Activated naive CD8-positive, alpha-beta T cell (primary cell): ENCODE measurements around the gene ODF2L.

ENCODE experiments used
- H3K27ac Mint-ChIP-seq: one replicate; pipeline ENCODE4 v1.8.0; 2021; ENCODE audit warnings: mixed read lengths
- H3K27me3 Mint-ChIP-seq: one replicate; pipeline ENCODE4 v1.8.0; 2021; ENCODE audit warnings: mixed read lengths
- H3K36me3 Mint-ChIP-seq: one replicate; pipeline ENCODE4 v1.8.0; 2021; ENCODE audit warnings: mixed read lengths
- H3K4me1 Mint-ChIP-seq: one replicate; pipeline ENCODE4 v1.8.0; 2021; ENCODE audit warnings: low read depth, mixed read lengths
- H3K4me3 Mint-ChIP-seq: one replicate; pipeline ENCODE4 v1.8.0; 2021; ENCODE audit warnings: mild to moderate bottlenecking, mixed read lengths
- H3K9me3 Mint-ChIP-seq: one replicate; pipeline ENCODE4 v1.8.0; 2021; ENCODE audit warnings: low read depth, mixed read lengths

The ODF2L gene

GRCh38 chr1:86410879-86411278 is 14.8 kb upstream of the ODF2L start:
- H3K36me3 Mint-ChIP-seq, result no peaks in the 10 kb centered on the region
- H3K4me3 Mint-ChIP-seq, result no peak overlapping the region
- H3K9me3 Mint-ChIP-seq, result no peaks in the 10 kb centered on the region
- no peak overlapping the region for H3K27ac Mint-ChIP-seq
- H3K27me3 Mint-ChIP-seq, result no peaks in the 10 kb centered on the region
- no peaks in the 10 kb centered on the region for H3K4me1 Mint-ChIP-seq

- Mint-ChIP-seq H3K27ac (no peak overlapping the region), H3K9me3 (no peaks in the 10 kb centered on the region), H3K36me3 (no peaks in the 10 kb centered on the region), H3K27me3 (no peaks in the 10 kb centered on the region), H3K4me3 (no peak overlapping the region), H3K4me1 (no peaks in the 10 kb centered on the region)
These were observed 13.4 kb upstream of the ODF2L start for GRCh38 chr1:86409416-86410021.

- Mint-ChIP-seq H3K27me3 (no peaks in the 10 kb centered on the region), H3K9me3 (no peaks in the 10 kb centered on the region), H3K36me3 (peaks cover 1% of the 10 kb centered on the region), H3K27ac (peak overlapping the region; percentile 90), H3K4me1 (peaks cover 42% of the 10 kb centered on the region), H3K4me3 (peak overlapping the region; percentile 94)
These were observed 371 bp upstream of the ODF2L start for GRCh38 chr1:86396498-86396890.

- peaks cover 61% of the 10 kb centered on the region for H3K4me1 Mint-ChIP-seq
- peaks cover 5% of the 10 kb centered on the region for H3K36me3 Mint-ChIP-seq
- no peaks in the 10 kb centered on the region for H3K9me3 Mint-ChIP-seq
- no peaks in the 10 kb centered on the region for H3K27me3 Mint-ChIP-seq
- H3K27ac Mint-ChIP-seq, result peak overlapping the region; percentile 23
- peak overlapping the region; percentile 63 for H3K4me3 Mint-ChIP-seq
These were observed 1.7 kb downstream of the ODF2L start for GRCh38 chr1:86394416-86394815.

GRCh38 chr1:86389307-86389706 is 6.8 kb downstream of the ODF2L start:
- peaks cover 53% of the 10 kb centered on the region for H3K4me1 Mint-ChIP-seq

GRCh38 chr1:86388777-86389176 is 7.3 kb downstream of the ODF2L start:
- peaks cover 50% of the 10 kb centered on the region for H3K4me1 Mint-ChIP-seq

More at GRCh38 chr1:86389307-86389706, 6.8 kb downstream of the ODF2L start:
- H3K27ac Mint-ChIP-seq, result peak overlapping the region; percentile 89
- H3K36me3 Mint-ChIP-seq, result peaks cover 5% of the 10 kb centered on the region
- no peaks in the 10 kb centered on the region for H3K27me3 Mint-ChIP-seq
- H3K9me3 Mint-ChIP-seq, result no peaks in the 10 kb centered on the region
- peak overlapping the region; percentile 68 for H3K4me3 Mint-ChIP-seq

GRCh38 chr1:86387916-86388627 is 8.1 kb downstream of the ODF2L start:
- H3K27ac Mint-ChIP-seq, result no peak overlapping the region
- peaks cover 5% of the 10 kb centered on the region for H3K36me3 Mint-ChIP-seq
- no peaks in the 10 kb centered on the region for H3K27me3 Mint-ChIP-seq
- H3K4me1 Mint-ChIP-seq, result peaks cover 46% of the 10 kb centered on the region
- H3K4me3 Mint-ChIP-seq, result no peak overlapping the region
- no peaks in the 10 kb centered on the region for H3K9me3 Mint-ChIP-seq

More at GRCh38 chr1:86388777-86389176, 7.3 kb downstream of the ODF2L start:
- no peaks in the 10 kb centered on the region for H3K9me3 Mint-ChIP-seq
- H3K4me3 Mint-ChIP-seq, result no peak overlapping the region
- H3K27me3 Mint-ChIP-seq, result no peaks in the 10 kb centered on the region
- no peak overlapping the region for H3K27ac Mint-ChIP-seq
- peaks cover 5% of the 10 kb centered on the region for H3K36me3 Mint-ChIP-seq

GRCh38 chr1:86382878-86383277 is 13.2 kb downstream of the ODF2L start:
- Mint-ChIP-seq H3K9me3 (no peaks in the 10 kb centered on the region), H3K36me3 (peaks cover 8% of the 10 kb centered on the region), H3K27ac (no peak overlapping the region), H3K27me3 (no peaks in the 10 kb centered on the region), H3K4me1 (peaks cover 10% of the 10 kb centered on the region), H3K4me3 (no peak overlapping the region)

GRCh38 chr1:86381223-86381622 is 14.9 kb downstream of the ODF2L start:
- H3K4me1 Mint-ChIP-seq, result peaks cover 10% of the 10 kb centered on the region
- no peak overlapping the region for H3K27ac Mint-ChIP-seq
- no peak overlapping the region for H3K4me3 Mint-ChIP-seq
- peaks cover 13% of the 10 kb centered on the region for H3K36me3 Mint-ChIP-seq
- H3K27me3 Mint-ChIP-seq, result no peaks in the 10 kb centered on the region
- H3K9me3 Mint-ChIP-seq, result no peaks in the 10 kb centered on the region

GRCh38 chr1:86380257-86380861 is 15.8 kb downstream of the ODF2L start:
- H3K4me3 Mint-ChIP-seq, result no peak overlapping the region
- H3K36me3 Mint-ChIP-seq, result peaks cover 14% of the 10 kb centered on the region
- no peaks in the 10 kb centered on the region for H3K9me3 Mint-ChIP-seq
- no peak overlapping the region for H3K27ac Mint-ChIP-seq
- no peaks in the 10 kb centered on the region for H3K27me3 Mint-ChIP-seq
- peaks cover 10% of the 10 kb centered on the region for H3K4me1 Mint-ChIP-seq

- H3K27me3 Mint-ChIP-seq, result no peaks in the 10 kb centered on the region
- peaks cover 10% of the 10 kb centered on the region for H3K4me1 Mint-ChIP-seq
- H3K27ac Mint-ChIP-seq, result no peak overlapping the region
- peaks cover 21% of the 10 kb centered on the region for H3K36me3 Mint-ChIP-seq
- H3K4me3 Mint-ChIP-seq, result no peak overlapping the region
- no peaks in the 10 kb centered on the region for H3K9me3 Mint-ChIP-seq
These were observed 17.3 kb downstream of the ODF2L start for GRCh38 chr1:86378813-86379212.

- Mint-ChIP-seq H3K36me3 (peaks cover 28% of the 10 kb centered on the region), H3K4me1 (peaks cover 2% of the 10 kb centered on the region), H3K27me3 (no peaks in the 10 kb centered on the region), H3K4me3 (no peak overlapping the region), H3K9me3 (no peaks in the 10 kb centered on the region), H3K27ac (no peak overlapping the region)
These were observed 18.8 kb downstream of the ODF2L start for GRCh38 chr1:86377341-86377740.

GRCh38 chr1:86375688-86376087 is 20.4 kb downstream of the ODF2L start:
- peaks cover 28% of the 10 kb centered on the region for H3K36me3 Mint-ChIP-seq
- no peaks in the 10 kb centered on the region for H3K9me3 Mint-ChIP-seq
- peaks cover 2% of the 10 kb centered on the region for H3K4me1 Mint-ChIP-seq
- H3K27me3 Mint-ChIP-seq, result no peaks in the 10 kb centered on the region
- no peak overlapping the region for H3K4me3 Mint-ChIP-seq
- H3K27ac Mint-ChIP-seq, result no peak overlapping the region

GRCh38 chr1:86370601-86371022 is 25.5 kb downstream of the ODF2L start:
- Mint-ChIP-seq H3K4me1 (peaks cover 2% of the 10 kb centered on the region), H3K27me3 (no peaks in the 10 kb centered on the region), H3K9me3 (no peaks in the 10 kb centered on the region), H3K27ac (no peak overlapping the region), H3K4me3 (no peak overlapping the region), H3K36me3 (peaks cover 22% of the 10 kb centered on the region)

GRCh38 chr1:86365896-86366295 is 30.2 kb downstream of the ODF2L start:
- H3K4me3 Mint-ChIP-seq, result no peak overlapping the region
- H3K9me3 Mint-ChIP-seq, result no peaks in the 10 kb centered on the region
- no peak overlapping the region for H3K27ac Mint-ChIP-seq
- H3K36me3 Mint-ChIP-seq, result peaks cover 15% of the 10 kb centered on the region
- H3K4me1 Mint-ChIP-seq, result peaks cover 2% of the 10 kb centered on the region
- H3K27me3 Mint-ChIP-seq, result no peaks in the 10 kb centered on the region
